IPS-11a (cell line): ENCODE measurements around the gene CC2D2B.
A peak's percentile ranks its signal among the peaks of the same experiment; 100 is the strongest.
"Not testable (repeated sequence)": the region's sequence is repeated elsewhere in the genome, so short reads cannot be mapped to it uniquely, and the experiment has no call there.

Experiments
- H3K4me3 ChIP-seq: one replicate; pipeline ENCODE4 v1.5.1; 2013; ENCODE audit warnings: low read depth, low read length, control low read depth

The CC2D2B gene

DNA sequence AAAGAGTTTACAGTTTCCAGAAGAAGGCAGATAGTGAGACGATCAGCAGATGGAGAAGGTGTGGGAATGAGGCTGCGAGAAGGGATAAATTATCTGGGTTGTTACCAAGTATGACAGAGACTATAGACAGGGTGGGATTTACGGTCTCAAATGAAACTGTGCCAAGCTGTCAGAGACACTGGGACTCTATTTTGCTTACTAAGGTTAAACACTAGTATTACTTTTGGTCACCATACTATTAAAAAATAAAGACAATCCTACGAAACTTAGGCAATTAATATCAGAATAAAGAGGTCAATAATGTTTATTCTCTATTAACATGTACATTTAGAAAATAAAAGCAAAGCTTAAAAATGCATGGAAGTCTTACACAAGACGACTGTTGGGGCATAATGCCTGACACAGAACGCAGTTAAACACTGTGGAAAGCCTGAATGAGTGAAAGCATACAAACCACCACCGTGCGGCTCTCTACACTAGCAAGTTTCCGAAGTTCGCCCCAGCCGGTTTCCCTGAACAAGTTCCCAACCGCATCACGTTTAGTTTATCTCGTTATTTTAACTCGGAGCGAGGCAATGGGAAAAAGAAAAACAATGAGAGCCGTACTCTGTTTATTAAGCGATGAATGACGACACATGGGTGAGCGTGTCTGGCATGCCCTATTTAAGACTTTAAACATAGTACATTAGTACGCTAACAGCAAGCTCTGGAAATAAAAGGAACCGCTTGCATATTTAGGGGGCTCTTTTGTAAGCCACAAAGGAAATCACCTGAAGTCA is 909 bp upstream of the CC2D2B start:
- peak overlapping the region; percentile 83 for H3K4me3 ChIP-seq

DNA sequence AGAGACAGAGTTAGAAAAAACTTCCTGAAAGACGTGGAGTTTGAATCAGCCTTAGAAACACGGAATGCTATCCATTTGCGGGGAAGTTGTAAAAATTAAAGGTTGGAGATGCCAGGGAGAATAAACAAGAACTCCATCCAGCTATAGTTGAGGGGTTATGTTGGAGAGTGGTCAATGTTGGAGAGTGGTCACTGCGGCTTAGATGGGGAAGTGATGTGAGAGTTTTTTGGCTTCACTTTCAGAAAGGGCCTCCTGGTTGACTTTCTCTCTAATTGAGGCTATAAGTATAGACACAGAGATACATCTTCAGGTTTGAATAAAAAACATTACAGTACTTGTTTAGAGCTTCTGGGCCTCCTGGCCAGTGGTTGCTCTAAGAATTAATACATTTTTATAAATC is 675 bp downstream of the CC2D2B start:
- H3K4me3 ChIP-seq: no peak overlapping the region

DNA sequence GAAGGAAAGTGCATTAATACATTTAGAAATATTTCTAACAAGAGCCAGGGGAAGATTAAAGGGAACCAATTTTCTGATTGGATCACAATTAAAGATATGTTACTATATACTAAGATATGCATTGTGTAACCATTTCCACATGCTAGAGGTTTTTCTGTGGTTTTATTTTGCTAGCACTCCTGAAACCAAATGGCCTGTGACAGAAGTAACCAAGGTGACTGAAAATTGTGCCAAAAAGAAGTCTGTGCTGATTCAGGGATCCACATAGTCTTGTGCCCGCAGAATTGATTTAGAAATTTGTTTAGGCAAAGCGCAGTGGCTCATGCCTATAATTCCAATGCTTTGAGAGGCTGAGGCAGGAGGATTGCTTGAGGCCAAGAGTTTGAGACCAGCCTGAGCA is 1.8 kb downstream of the CC2D2B start:
- H3K4me3 ChIP-seq: no peak overlapping the region

DNA sequence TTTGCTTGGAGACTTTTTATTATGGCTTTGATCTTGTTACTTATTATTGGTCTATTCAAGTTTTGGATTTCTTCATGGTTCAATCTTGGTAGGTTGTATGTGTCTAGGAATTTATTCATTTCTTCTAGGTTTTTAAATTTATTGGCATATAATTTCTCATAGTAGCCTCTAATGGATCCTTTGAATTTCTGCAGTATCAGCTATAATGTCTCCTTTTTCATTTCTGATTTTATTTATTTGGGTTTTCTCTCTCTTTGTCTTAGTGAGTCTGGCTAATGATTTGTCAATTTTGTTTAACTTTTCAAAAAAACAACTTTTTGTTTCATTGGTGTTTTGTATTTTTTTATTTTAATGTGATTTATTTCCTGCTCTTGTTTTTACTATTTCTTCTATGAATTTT is 8.3 kb downstream of the CC2D2B start:
- H3K4me3 ChIP-seq: not testable (repeated sequence)

DNA sequence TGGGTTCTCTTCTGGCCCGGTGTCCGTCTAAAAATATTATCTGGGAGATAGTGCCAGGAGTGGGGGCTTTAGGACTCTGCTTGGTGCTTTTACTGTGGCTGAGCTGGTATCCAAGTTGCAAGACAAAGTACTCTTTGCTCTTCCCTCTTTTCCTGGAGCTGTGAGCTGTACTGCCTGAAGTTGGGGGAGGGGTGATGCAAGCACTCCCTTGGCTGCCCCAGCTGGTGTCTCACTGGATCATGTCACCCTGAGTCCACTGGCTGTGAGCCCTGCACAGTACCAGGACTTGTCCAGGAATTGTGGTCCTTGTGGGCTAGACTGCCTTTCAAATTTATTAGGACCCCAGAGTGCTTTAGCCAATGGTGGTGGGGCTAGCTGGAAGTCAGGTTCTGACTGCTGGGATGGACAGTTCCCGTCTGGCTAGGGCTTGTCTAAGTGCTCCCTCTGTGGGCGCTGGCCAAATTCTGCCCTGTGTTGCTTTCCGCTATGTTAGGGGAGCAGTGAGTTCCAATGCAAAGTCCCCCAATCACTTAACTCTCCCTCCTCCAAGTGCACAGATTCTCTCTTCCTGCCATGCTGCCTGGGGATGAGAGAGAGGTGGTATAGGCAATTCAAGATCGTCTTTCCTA is 13.1 kb downstream of the CC2D2B start:
- no peak overlapping the region for H3K4me3 ChIP-seq

DNA sequence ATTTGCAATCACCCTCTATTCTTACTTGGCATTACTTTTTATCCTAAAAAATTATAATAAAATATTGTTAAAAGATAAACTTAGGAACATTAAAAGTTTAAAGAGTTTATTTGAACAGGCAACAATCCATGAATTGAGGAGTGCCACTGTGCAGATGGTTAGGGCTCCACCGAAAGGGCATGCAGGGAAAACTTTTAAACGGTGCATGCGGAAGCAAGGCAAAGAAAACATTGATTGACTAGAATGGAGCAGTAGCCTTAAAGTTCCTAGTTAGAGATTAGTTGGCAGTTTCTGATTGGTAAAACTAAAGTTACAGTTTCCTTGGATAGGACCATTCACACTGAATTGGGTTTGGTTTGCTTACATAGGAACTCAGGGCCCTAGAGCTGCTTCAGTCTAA is 17.3 kb downstream of the CC2D2B start:
- no peak overlapping the region for H3K4me3 ChIP-seq

DNA sequence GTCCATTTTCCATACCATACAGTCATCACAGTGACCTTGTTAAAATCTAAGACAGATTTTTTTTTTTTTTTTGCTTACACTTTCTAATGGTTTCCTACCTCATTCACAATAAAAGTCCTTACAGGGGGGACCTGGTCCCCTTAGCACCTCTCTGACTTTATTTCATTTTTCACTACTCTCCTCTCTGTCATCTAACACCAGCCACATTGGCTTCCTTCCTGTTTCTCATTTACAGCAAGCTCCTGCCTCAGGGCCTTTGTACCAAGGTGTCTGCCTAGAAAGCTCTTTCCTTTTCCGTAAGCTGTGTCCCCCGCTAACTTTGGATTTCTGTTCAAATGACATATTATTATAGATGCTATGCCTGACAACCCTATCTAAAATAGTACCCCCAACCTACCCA is 27.7 kb downstream of the CC2D2B start:
- no peak overlapping the region for H3K4me3 ChIP-seq

DNA sequence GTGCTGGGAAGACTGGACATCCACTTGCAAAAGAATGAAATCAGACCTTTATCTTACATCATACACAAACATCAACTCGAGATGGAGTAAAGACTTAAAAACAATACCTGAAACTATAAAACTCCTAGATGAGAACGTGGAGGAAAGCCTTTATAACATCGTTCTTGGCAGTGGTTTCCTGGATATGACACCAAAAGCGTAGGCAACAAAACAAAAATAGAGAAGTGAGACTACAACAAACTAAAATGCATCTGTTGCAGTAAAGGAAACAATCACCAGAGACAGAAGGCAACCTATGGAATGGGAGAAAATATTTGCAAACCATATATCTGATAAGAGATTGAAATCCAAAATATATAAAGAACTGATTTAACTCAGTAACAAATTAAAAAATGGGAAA is 33.3 kb downstream of the CC2D2B start:
- H3K4me3 ChIP-seq: no peak overlapping the region

DNA sequence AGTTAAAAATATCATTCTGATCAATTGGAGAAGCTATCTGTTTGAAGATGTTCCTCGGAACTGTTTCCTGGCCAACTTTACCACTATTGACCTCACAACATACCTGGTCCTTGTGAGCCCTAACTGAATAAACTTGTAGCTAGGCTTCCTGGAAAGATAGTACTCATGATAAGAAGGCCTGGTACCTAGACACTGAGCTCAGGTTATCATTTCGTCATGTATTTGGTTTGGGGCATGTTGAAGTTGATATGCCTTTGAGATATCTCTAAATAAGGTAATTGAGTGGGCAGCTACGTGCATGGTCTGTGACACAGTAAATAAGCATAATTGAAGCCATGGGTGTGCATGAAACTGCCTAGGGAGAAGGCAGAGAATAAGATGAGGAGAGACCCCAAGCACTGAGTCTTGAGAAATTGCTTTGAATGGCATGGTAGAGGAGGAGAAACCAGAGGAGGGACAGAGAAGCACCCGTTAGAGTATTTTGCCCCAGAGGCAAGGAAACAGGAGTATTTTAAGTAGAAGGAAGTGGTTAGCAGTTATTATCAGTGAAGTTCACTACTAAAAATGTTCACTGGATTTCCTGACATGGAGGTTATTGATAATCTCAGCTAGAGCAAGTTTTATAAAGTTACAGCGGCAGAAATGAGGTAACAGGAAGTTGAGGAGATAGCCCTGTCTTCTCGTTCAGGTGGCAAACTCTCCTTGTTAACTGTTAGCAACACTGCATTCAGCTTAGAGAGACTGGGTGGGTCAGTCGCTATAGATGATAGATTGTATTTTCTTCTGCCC is 55.6 kb downstream of the CC2D2B start:
- no peak overlapping the region for H3K4me3 ChIP-seq

DNA sequence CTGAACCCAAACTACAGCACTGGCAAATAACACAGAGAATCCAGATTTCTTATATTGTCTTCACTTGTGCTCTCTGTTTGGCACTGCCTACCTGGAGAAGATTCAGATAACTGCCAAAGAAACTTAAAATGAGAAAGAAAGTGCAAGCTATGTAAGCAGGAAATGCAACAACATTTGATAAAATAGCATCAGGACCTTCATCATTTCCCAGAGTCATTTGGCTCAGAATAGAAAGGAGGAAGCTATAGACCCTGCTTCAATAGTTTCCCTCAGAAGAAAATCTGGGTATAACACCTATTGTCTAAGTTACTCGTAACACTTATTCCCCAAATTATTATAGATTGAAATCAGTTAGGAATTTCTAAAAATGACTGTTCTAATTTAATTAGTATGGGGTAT is 56.2 kb downstream of the CC2D2B start:
- no peak overlapping the region for H3K4me3 ChIP-seq

DNA sequence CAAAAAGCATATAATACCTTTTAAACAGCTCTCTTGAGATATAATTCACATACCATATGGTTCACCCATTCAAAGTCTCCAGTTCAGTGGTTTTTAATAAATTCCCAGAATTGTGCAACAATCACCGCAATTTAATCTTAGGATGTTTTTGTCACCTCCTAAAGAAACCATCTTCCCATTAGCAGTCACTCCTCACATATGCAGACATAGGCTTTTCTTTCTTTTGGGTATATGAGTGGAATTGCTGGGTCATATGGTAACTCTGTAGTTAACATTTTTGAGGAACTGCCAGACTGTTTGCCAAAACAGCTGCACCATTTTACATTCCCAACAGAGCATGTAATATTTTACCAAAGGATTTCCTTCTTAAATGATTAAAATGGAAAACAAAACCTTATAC is 57.0 kb downstream of the CC2D2B start:
- no peak overlapping the region for H3K4me3 ChIP-seq

DNA sequence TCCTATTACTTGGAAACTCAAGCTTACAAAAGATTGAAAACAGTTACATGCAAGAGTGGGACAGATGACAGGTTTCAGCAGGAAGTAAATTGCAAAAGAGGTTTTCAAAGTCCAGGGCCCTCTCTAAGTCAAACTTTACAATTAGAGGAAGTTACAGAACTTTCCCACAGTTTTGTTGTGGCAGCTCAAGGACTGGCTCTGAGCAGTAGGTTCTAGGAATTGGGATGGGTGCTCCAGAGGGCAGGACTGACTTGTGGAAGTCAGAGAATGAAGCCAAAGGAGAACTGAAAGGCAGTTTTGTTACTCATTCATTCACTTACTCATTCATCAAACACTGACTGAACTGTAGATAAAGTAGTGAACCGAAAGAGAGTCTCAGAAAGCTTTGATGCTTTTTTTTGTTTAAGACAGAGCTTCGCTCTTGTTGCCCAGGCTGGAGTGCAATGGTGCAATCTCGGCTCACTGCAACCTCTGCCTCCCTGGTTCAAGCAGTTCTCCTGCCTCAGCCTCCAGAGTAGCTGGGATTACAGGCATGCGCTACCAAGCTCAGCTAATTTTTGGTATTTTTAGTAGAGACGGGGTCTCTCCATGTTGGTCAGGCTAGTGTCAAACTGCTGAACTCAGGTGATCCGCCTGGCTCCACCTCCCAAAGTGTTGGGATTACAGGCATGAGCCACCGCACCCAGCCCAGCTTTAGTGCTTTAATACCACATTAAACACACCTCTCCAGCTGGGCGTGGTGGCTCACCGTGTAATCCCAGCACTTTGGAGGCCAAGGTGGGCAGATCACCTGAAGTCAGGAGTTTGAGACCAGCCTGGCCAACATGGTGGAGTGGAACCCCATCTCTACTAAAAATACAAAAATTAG is 68.8 kb downstream of the CC2D2B start:
- no peak overlapping the region for H3K4me3 ChIP-seq

DNA sequence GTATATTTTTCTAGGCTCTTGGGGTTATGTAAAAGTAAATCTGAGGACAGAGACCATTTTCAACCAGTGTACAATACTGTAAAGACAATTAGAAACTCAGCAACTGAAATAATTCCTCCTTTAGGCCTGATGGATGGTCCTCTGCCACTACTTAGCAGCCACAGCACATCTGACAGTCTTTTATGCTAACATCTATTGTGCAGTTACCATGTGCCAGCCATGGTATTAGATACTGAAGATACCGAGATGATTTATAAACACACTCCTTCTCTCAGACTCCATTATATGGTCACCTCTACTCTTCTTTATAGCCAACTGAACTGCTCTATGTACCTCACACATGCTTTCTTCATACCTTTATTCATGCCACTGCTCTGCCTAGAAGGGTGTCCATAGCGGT is 74.4 kb downstream of the CC2D2B start:
- no peak overlapping the region for H3K4me3 ChIP-seq

DNA sequence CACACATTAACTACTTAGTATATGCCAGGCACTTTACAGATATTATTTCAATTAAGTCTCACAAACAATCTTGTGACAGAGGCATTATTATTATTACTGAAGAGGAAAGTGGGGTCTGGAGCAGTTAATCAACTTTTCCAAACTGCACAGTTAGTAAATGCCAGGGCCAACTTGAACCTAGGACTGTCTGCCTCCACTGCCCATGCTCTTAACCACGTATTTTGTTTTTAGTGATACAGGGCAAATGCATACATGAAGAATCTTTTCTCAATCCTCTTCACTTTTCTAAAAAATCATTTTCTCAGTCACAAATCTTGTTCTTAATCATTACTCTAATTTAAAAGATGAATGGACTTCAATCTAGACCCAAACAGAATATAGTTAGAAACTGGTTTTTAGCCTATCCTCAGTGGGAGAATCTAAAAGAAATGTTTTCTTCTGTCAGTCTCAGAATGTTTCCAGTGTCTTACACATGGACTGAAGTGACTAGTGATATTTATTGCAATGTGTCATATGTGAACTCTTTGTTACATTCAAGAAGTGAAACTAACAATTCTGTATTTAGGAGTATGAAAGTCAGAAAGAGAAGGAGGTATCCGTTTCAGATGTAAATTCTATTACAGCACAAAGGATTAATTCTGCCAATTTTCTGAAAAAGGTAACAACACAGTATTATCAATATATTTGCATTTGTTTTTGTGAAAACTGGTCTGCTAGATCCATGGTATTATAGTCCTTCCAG is 80.1 kb downstream of the CC2D2B start:
- no peak overlapping the region for H3K4me3 ChIP-seq

DNA sequence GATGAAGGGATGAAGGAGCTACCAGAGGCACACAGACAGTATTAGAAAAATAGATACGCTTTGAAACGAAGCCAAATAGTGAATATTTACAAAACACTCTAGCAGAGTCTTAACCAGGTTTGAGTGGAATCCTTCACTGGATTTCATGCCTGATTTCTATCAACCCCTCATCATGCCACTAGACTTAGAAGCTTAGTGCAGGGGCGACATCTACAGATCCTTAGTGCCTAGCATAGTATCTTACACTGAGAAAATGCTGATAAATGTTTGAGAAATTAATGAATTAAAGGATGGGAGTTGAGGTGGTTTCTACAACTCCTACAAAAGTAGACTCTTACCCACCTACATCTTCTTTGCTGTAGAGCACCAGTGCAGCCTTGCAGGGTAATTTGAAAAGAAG is 80.9 kb downstream of the CC2D2B start:
- no peak overlapping the region for H3K4me3 ChIP-seq

DNA sequence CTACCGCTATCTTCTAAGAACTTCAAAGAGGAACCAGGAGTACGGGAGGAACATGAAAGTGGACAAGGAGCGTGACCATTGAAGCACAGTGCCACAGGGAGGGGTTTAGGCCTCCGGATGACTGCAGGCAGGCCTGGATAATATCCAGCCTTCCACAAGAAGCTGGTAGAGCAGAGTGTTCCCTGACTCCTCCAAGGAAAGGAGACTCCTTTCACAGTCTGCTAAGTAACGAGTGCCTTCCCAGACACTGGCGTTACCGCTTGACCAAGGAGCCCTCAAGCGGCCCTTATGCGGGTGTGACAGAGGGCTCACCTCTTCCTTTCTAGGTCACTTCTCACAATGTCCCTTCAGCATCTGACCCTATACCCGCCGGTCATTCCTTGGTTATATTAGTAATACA is 86.6 kb downstream of the CC2D2B start:
- H3K4me3 ChIP-seq: not testable (repeated sequence)

DNA sequence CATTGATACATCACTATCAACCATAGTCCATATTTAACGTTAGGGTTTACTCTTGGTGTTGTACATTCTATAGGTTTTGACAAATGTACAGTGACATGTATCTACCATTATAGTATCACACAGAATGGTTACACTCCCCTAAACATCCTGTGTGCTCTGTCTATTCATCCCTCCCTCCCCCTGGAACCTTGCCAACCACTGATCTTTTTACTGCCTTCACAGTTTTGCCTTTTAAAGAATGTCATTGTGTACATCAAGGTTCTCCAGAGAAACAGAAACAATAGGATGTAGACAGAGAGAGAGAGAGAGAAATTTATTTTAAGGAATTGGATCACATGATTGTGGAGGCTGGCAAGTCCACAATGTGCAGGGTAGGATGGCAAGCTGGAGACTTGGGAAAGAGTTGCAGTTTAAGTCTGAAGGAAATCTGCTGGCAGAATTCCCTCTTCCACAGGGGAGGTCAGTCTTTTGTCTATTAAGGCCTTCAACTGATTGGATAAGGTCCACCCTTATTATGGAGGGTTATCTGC is 90.5 kb downstream of the CC2D2B start:
- H3K4me3 ChIP-seq: no peak overlapping the region

DNA sequence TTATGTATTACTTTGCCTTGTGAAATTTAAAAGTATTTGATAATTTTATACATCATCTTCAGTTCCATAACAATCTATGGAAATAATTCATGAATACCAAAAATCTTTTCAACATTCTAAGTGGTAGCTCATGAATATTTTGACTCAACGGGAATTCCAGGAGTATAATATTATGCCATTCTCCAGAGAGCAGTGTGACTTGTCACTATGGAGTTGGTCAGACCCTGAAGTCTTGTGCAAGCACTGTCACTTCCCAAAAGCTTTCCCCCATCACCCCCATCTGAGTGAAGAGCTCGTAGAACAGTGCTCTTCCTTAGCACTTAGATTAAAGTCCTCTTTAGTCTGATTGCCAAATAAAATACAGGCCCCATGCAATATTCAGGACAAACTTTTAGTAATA is 106.2 kb downstream of the CC2D2B start:
- H3K4me3 ChIP-seq: no peak overlapping the region

DNA sequence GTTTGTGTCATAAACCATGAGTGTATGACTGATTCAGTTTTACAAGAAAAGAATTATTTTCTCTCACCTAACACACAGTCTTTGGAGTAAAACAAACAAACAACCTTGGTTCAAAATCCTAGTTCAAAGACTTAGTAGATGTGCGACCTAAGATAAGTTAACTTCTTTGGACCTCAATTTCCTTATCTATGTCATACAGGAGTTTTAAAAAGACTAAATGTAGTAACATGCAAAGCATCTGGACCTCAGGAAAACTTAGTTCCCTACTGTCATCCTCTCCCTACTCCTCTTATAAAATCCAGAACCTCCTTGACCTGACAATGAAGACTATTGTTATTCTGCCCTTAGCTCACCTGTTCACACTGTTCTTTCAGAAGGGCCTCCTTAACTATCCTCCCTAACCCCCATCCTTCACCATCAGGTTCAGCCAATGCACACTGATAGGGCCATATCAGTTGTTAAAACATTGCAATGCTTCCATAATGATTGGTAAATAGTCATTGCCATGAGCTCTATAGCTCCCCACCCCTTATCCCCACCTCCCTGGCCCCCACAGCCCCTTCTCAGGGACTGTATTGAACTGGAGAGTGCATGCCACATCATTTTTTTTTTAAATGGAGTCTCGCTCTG is 106.8 kb downstream of the CC2D2B start:
- no peak overlapping the region for H3K4me3 ChIP-seq
